HK-2 (cell line): ENCODE measurements around the gene MPI.
"Not testable (repeated sequence)": the region's sequence is repeated elsewhere in the genome, so short reads cannot be mapped to it uniquely, and the experiment has no call there.

Experiments used
- DNase-seq: peaks from one replicate; pipeline ENCODE4 v3.0.0-alpha.2; 2018; ENCODE audit not compliant: unreplicated experiment

The MPI gene

GRCh38 chr15:74864296-74864695, 25.5 kb upstream of the MPI start:
- no peak for DNase-seq

- DNase-seq = no peak
Observed at GRCh38 chr15:74865316-74865715, 24.5 kb upstream of the MPI start.

GRCh38 chr15:74866090-74866489, 23.8 kb upstream of the MPI start:
- peak; percentile 33 for DNase-seq

GRCh38 chr15:74867466-74868038, 22.3 kb upstream of the MPI start:
- DNase-seq = no peak

GRCh38 chr15:74868059-74868458, 21.8 kb upstream of the MPI start:
- no peak for DNase-seq

- no peak for DNase-seq
Observed at GRCh38 chr15:74869372-74869725, 20.5 kb upstream of the MPI start.

- DNase-seq = no peak
Observed at GRCh38 chr15:74869726-74870407, 20.0 kb upstream of the MPI start.

GRCh38 chr15:74870436-74871215, 19.2 kb upstream of the MPI start:
- DNase-seq = no peak

- DNase-seq = no peak
Observed at GRCh38 chr15:74872702-74873035, 17.2 kb upstream of the MPI start.

GRCh38 chr15:74873036-74873755, 16.6 kb upstream of the MPI start, which contains the start of gene SCAMP2:
Gene SCAMP2 (minus strand): TSS chr15:74873365. CDS start chr15:74873255, 110 bp downstream.
- DNase-seq = peak; percentile 85

GRCh38 chr15:74873756-74874424, 16.0 kb upstream of the MPI start:
- DNase-seq = no peak

GRCh38 chr15:74878273-74878672, 11.6 kb upstream of the MPI start:
- no peak for DNase-seq

- no peak for DNase-seq
Observed at GRCh38 chr15:74882528-74882927, 7.3 kb upstream of the MPI start.

GRCh38 chr15:74884428-74885223, 5.2 kb upstream of the MPI start:
- DNase-seq = no peak

- no peak for DNase-seq
Observed at GRCh38 chr15:74885461-74885860, 4.4 kb upstream of the MPI start.

- not testable (repeated sequence) for DNase-seq
Observed at GRCh38 chr15:74887537-74888193, 2.2 kb upstream of the MPI start.

- no peak for DNase-seq
Observed at GRCh38 chr15:74888716-74889115, 1.1 kb upstream of the MPI start.

- peak; percentile 56 for DNase-seq
Observed at GRCh38 chr15:74889390-74889882, 406 bp upstream of the MPI start.

GRCh38 chr15:74890665-74890960, 771 bp downstream of the MPI start:
- no peak for DNase-seq

GRCh38 chr15:74891469-74891868, 1.6 kb downstream of the MPI start:
- no peak for DNase-seq

GRCh38 chr15:74892313-74892712, 2.5 kb downstream of the MPI start:
- no peak for DNase-seq
